Brain microvascular endothelial cell (primary cell): ENCODE results near the gene SKAP1.

Experiments used
- DNase-seq: peaks from one replicate; pipeline ENCODE4 v3.0.0-alpha.2; 2020
- H3K27ac ChIP-seq: fragments of 250-450 bp; sonication (Bioruptor Pico); 2 replicates; pipeline ENCODE4 v1.5.1; 2020; ENCODE audit warnings: mild to moderate bottlenecking, moderate library complexity
- H3K27me3 ChIP-seq: fragments of 250-450 bp; sonication (Bioruptor Pico); replicated peaks from 2 replicates; pipeline ENCODE4 v1.5.1; 2020; ENCODE audit warnings: mild to moderate bottlenecking
- H3K36me3 ChIP-seq: fragments of 250-450 bp; sonication (Bioruptor Pico); replicated peaks from 2 replicates; pipeline ENCODE4 v1.5.1; 2020; ENCODE audit warnings: mild to moderate bottlenecking
- H3K4me3 ChIP-seq: 2 replicates; pipeline ENCODE4 v1.5.1; 2011; ENCODE audit warnings: low read depth, mild to moderate bottlenecking, control low read depth, low read length, moderate library complexity
- CTCF ChIP-seq: IDR thresholded peaks from 2 replicates; pipeline ENCODE4 v1.5.1; 2011; ENCODE audit warnings: low read depth, mild to moderate bottlenecking, moderate library complexity, low read length, control low read depth, inconsistent platforms; ENCODE audit errors: missing control alignments
- in situ Hi-C: cut with HindIII; loops from 2 replicates; pipeline ENCODE4 v1.10.0; 2017; ENCODE audit warnings: low sequenced_read_pairs, low pct_ligation_motif_present

SKAP1 gene

GRCh38 chr17:48299760-48300159 is 130.3 kb downstream of the SKAP1 start:
- Histone ChIP-seq H3K4me3 (no peak overlapping the region), H3K27me3 (peaks cover 11% of the 10 kb centered on the region), H3K27ac (no peak overlapping the region), H3K36me3 (no peaks in the 10 kb centered on the region)
- DNase-seq, result no peak
- TF ChIP-seq CTCF, result no peak
- in situ Hi-C loops, result no loop called here

- no peak for TF ChIP-seq CTCF
- in situ Hi-C loops, result no loop called here
- H3K36me3 ChIP-seq, result no peaks in the 10 kb centered on the region
- no peak for DNase-seq
- no peak overlapping the region for H3K27ac ChIP-seq
- no peaks in the 10 kb centered on the region for H3K27me3 ChIP-seq
- H3K4me3 ChIP-seq, result no peak overlapping the region
These were observed 132.2 kb downstream of the SKAP1 start for GRCh38 chr17:48297825-48298224.

GRCh38 chr17:48296453-48296852 is 133.6 kb downstream of the SKAP1 start:
- Histone ChIP-seq H3K27ac (no peak overlapping the region), H3K36me3 (no peaks in the 10 kb centered on the region), H3K4me3 (no peak overlapping the region), H3K27me3 (no peaks in the 10 kb centered on the region)
- DNase-seq, result no peak
- in situ Hi-C loops, result no loop called here
- TF ChIP-seq CTCF, result no peak

- Histone ChIP-seq H3K27ac (no peak overlapping the region), H3K27me3 (no peaks in the 10 kb centered on the region), H3K36me3 (no peaks in the 10 kb centered on the region), H3K4me3 (no peak overlapping the region)
- in situ Hi-C loops, result no loop called here
- no peak for TF ChIP-seq CTCF
- DNase-seq, result no peak
These were observed 134.4 kb downstream of the SKAP1 start for GRCh38 chr17:48295362-48296288.

GRCh38 chr17:48294806-48295361 is 135.1 kb downstream of the SKAP1 start:
- in situ Hi-C loops, result no loop called here
- Histone ChIP-seq H3K27ac (no peak overlapping the region), H3K4me3 (no peak overlapping the region), H3K27me3 (no peaks in the 10 kb centered on the region), H3K36me3 (no peaks in the 10 kb centered on the region)
- TF ChIP-seq CTCF, result no peak
- no peak for DNase-seq
